Neural cell (in vitro differentiated cells): ENCODE measurements around the gene INTS14.

Experiments
- EP300 ChIP-seq: fragments of 450-650 bp; conservative IDR thresholded peaks from 2 replicates; pipeline ENCODE4 v1.6.1; 2014; ENCODE audit warnings: antibody characterized with exemption, mild to moderate bottlenecking, moderate library complexity; ENCODE audit not compliant: poor library complexity, severe bottlenecking
- EZH2 ChIP-seq: fragments of 200-600, 300-800 bp; shearing (Covaris generic), sonication (generic); IDR thresholded peaks from 2 replicates; pipeline ENCODE4 v1.6.1; 2014; ENCODE audit warnings: antibody characterized with exemption, low read length, borderline replicate concordance, mild to moderate bottlenecking; ENCODE audit not compliant: insufficient read depth, poor library complexity, severe bottlenecking
- MXI1 ChIP-seq: fragments of 450-650 bp; conservative IDR thresholded peaks from 2 replicates; pipeline ENCODE4 v1.6.1; 2014; ENCODE audit warnings: antibody characterized with exemption, mild to moderate bottlenecking; ENCODE audit not compliant: poor library complexity, severe bottlenecking
- POLR2AphosphoS5 ChIP-seq: IDR thresholded peaks from 2 replicates; pipeline ENCODE4 v1.6.1; 2012
- RAD21 ChIP-seq: fragments of 450-650 bp; conservative IDR thresholded peaks from 2 replicates; pipeline ENCODE4 v1.6.1; 2014; ENCODE audit warnings: antibody characterized with exemption, mild to moderate bottlenecking, moderate library complexity
- SMC3 ChIP-seq: fragments of 450-650 bp; conservative IDR thresholded peaks from 2 replicates; pipeline ENCODE4 v1.6.1; 2014; ENCODE audit warnings: antibody characterized with exemption, mild to moderate bottlenecking, moderate library complexity; ENCODE audit not compliant: poor library complexity
- TAF1 ChIP-seq: IDR thresholded peaks from 2 replicates; pipeline ENCODE4 v1.6.1; 2012; ENCODE audit warnings: low read depth
- TF ChIP-seq, protein P1 (sequence below): fragments of 450-650 bp; IDR thresholded peaks from 2 replicates; pipeline ENCODE4 v1.5.1; 2014; ENCODE audit warnings: antibody characterized with exemption, mild to moderate bottlenecking, moderate library complexity; ENCODE audit not compliant: poor library complexity, severe bottlenecking
- TF ChIP-seq, protein P2 (sequence below): IDR thresholded peaks from 2 replicates; pipeline ENCODE4 v1.6.1; 2012; ENCODE audit warnings: borderline replicate concordance

DNA sequence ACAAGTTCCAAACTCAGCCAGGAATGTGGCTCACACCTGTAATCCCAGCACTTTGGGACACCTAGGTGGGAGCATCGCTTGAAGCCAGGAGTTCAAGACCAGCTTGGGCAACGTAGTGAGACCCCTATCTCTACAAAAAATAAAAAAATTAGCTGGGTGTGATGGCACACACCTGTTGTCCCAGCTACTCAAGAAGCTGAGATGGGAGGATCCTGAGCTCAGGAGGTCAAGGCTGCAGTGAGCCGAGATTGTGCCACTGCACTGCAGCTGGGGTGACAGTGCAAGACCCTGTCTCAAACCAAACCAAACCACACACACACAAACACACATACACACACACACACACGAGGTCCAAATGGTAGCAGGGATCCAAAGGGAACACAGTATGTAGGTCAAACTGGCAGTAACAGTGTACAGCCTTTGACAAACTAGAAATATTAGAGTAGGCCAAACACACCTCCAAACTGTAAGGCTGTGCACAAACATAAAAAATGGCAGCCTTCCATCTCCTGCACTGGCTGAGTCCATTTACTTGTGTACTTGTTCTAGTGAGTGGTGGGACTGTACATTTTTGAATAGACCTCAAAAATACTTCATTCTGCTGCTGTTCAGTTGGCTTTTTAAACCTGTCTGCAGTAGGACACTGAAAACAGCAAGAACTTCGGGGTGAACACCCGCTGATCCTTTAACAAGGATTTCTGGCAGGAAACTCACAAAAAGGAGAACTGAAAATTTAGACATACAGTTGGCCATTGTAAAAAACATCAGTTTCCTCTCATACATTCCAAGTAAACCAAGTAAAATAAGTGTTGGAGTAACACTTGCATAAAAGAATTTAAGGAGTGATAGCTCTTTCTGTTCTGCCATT lies 33.6 kb downstream of the INTS14 start:
- TF ChIP-seq, protein P1, sequence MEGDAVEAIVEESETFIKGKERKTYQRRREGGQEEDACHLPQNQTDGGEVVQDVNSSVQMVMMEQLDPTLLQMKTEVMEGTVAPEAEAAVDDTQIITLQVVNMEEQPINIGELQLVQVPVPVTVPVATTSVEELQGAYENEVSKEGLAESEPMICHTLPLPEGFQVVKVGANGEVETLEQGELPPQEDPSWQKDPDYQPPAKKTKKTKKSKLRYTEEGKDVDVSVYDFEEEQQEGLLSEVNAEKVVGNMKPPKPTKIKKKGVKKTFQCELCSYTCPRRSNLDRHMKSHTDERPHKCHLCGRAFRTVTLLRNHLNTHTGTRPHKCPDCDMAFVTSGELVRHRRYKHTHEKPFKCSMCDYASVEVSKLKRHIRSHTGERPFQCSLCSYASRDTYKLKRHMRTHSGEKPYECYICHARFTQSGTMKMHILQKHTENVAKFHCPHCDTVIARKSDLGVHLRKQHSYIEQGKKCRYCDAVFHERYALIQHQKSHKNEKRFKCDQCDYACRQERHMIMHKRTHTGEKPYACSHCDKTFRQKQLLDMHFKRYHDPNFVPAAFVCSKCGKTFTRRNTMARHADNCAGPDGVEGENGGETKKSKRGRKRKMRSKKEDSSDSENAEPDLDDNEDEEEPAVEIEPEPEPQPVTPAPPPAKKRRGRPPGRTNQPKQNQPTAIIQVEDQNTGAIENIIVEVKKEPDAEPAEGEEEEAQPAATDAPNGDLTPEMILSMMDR = no peak
- TF ChIP-seq, protein P2, sequence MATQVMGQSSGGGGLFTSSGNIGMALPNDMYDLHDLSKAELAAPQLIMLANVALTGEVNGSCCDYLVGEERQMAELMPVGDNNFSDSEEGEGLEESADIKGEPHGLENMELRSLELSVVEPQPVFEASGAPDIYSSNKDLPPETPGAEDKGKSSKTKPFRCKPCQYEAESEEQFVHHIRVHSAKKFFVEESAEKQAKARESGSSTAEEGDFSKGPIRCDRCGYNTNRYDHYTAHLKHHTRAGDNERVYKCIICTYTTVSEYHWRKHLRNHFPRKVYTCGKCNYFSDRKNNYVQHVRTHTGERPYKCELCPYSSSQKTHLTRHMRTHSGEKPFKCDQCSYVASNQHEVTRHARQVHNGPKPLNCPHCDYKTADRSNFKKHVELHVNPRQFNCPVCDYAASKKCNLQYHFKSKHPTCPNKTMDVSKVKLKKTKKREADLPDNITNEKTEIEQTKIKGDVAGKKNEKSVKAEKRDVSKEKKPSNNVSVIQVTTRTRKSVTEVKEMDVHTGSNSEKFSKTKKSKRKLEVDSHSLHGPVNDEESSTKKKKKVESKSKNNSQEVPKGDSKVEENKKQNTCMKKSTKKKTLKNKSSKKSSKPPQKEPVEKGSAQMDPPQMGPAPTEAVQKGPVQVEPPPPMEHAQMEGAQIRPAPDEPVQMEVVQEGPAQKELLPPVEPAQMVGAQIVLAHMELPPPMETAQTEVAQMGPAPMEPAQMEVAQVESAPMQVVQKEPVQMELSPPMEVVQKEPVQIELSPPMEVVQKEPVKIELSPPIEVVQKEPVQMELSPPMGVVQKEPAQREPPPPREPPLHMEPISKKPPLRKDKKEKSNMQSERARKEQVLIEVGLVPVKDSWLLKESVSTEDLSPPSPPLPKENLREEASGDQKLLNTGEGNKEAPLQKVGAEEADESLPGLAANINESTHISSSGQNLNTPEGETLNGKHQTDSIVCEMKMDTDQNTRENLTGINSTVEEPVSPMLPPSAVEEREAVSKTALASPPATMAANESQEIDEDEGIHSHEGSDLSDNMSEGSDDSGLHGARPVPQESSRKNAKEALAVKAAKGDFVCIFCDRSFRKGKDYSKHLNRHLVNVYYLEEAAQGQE = no peak
- TF ChIP-seq EZH2 (no peak), SMC3 (no peak), MXI1 (no peak), POLR2AphosphoS5 (no peak), EP300 (no peak), RAD21 (no peak), TAF1 (no peak)
